Subcutaneous abdominal adipose tissue (tissue), 5 donors: Measurements from ENCODE around the gene THPO.

Experiments
- H3K27ac ChIP-seq: one replicate; pipeline ENCODE4 v1.7.0; 2013; ENCODE audit warnings: low read depth, mild to moderate bottlenecking, inconsistent platforms, low read length, moderate library complexity
- H3K27me3 ChIP-seq, 5 donors: one replicate each; pipeline ENCODE4 v1.7.0; 2013; ENCODE audit warnings: low read length in 5 of 5, inconsistent platforms in 1 of 5; ENCODE audit not compliant: control insufficient read depth in 5 of 5, insufficient read depth in 4 of 5
- H3K36me3 ChIP-seq, 5 donors: one replicate each; pipeline ENCODE4 v1.7.0; 2013; ENCODE audit warnings: low read length in 5 of 5; ENCODE audit not compliant: control insufficient read depth in 5 of 5, insufficient read depth in 5 of 5
- H3K4me1 ChIP-seq, 5 donors: one replicate each; pipeline ENCODE4 v1.7.0; 2013; ENCODE audit warnings: low read length in 5 of 5, mild to moderate bottlenecking in 3 of 5, moderate library complexity in 1 of 5; ENCODE audit not compliant: control insufficient read depth in 5 of 5, insufficient read depth in 5 of 5
- H3K4me3 ChIP-seq, 5 donors: one replicate each; pipeline ENCODE4 v1.7.0; 2013; ENCODE audit warnings: low read length in 5 of 5, low read depth in 1 of 5
- H3K9ac ChIP-seq, 5 donors: one replicate each; pipeline ENCODE4 v1.7.0; 2013; ENCODE audit warnings: low read length in 5 of 5, mild to moderate bottlenecking in 4 of 5, moderate library complexity in 3 of 5
- H3K9me3 ChIP-seq, 5 donors: one replicate each; pipeline ENCODE4 v1.7.0; 2013; ENCODE audit warnings: low read length in 5 of 5; ENCODE audit not compliant: control insufficient read depth in 5 of 5
- donor health status: healthy.
- donor health status: healthy.
- donor health status: healthy.
- donor health status: healthy.
- donor health status: healthy.

THPO gene

DNA sequence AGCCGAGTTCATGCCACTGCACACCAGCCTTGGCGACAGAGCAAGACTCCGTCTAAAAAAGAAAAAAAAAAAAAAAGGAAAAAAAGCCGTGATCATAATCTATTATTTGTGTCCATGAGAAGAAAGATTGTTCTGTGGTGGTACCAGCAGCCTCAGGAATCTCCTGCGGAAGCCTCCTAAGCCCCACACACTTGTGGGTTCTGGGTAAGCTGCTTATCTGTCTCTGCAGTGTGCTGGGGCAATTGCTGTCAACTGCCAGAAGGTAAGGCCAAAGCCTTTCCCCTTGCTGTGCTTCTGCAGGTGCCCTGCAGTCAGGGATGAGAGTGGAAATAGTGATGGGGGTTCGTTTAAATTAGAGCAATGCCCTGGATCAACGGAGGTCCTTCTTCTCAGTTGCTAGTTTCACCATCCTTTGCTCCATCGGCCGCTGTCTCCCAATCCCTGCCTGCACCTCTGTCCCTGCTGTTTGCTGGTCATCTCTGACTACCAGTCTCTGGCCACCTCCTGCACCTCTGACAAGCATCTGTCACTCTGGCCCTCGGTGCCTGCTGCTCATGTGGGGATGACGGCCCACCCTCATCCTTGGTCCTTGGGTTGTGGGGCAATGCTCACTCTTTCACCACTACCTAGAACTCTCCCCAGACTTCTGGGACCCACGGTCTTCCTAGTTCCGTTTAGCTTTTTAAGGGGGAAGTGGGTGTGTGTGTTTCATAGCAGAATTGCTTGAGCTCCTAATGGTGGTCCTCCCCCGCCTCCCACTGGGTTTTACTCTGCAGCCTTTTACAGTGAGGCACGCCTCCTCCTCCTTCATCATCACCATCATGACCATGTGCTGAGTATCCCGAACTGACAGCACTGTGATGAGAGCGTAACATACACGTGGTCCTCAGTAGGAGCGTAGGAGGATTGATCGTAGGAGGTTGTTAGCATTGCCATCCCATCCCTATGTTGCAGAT lies 27.3 kb upstream of the THPO start:
- H3K27me3 ChIP-seq, result peaks cover 0 to 10% (median 8%) of the 10 kb centered on the region in 5 donors
- H3K27ac ChIP-seq, result no peak overlapping the region
- no peak overlapping the region for H3K4me3 ChIP-seq
- no peaks in the 10 kb centered on the region for H3K4me1 ChIP-seq
- H3K9ac ChIP-seq, result no peak overlapping the region
- no peaks in the 10 kb centered on the region for H3K36me3 ChIP-seq
- H3K9me3 ChIP-seq, result no peaks in the 10 kb centered on the region

DNA sequence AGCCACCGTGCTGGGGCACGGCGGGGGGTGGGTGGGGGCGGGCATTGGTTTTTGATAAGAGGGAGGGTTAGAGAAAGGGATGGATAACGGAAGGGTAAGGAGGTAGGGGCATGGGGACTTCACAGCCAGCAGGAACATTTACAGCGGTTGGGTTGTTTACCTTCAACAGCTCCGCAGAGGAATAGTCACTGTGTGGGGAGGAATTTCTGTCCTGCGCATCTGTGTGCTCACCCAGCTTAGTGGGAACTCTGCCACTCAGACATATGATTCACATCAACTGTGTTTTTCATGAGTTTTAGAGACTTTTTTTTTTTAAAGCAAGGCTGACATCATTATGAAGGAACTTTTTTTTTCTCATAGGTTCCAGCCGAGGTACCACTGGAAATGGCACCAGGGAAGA lies 21.4 kb upstream of the THPO start:
- Histone ChIP-seq H3K9me3 (no peaks in the 10 kb centered on the region), H3K9ac (no peak overlapping the region), H3K4me1 (peaks cover 0 to 2% (median 0%) of the 10 kb centered on the region in 5 donors), H3K4me3 (no peak overlapping the region), H3K27ac (no peak overlapping the region), H3K36me3 (no peaks in the 10 kb centered on the region), H3K27me3 (peaks cover 0 to 10% (median 8%) of the 10 kb centered on the region in 5 donors)

DNA sequence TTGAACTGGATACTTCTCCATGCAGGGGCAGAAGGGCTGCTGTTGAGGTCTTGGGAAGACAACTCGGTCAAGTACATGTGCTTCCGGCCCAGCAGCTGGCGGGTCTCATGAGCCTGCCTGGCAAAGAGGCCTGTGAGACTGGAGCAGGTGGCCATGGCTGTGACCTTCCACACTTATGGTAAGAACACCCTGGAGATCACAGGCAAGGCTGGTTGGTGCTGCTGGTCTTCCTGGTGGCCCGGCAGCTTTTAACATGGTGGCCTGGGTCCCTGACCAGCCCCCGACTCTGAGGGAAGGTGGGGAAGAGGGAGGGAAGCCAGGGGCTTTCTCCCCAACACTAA lies 17.3 kb upstream of the THPO start:
- peaks cover 0 to 2% (median 0%) of the 10 kb centered on the region in 5 donors for H3K4me1 ChIP-seq
- H3K9ac ChIP-seq, result no peak overlapping the region
- H3K4me3 ChIP-seq, result no peak overlapping the region
- H3K9me3 ChIP-seq, result no peaks in the 10 kb centered on the region
- no peak overlapping the region for H3K27ac ChIP-seq
- H3K36me3 ChIP-seq, result no peaks in the 10 kb centered on the region
- H3K27me3 ChIP-seq, result peaks cover 0 to 2% (median 0%) of the 10 kb centered on the region in 5 donors

DNA sequence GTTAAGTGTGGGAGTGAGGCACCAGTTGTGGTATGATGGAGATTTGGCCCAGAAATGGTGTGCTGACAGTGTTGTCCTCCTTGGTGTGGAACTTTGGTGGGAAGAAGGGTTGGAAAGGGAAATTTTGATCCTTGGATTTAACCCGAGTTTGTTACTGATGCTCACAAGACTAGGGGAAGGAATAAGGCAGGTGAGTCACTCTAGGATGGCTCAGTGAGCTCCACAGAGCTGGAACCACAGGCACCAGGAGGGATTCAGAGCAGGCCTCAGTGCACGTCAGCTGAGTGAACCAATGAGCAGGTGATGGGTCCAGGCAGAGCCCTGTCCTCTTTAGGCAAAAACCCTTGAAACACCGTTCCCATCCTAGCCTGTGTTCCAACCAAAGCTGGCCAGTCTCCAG lies 13.3 kb upstream of the THPO start:
- no peak overlapping the region for H3K9ac ChIP-seq
- no peak overlapping the region for H3K4me3 ChIP-seq
- peaks cover 0 to 24% (median 3%) of the 10 kb centered on the region in 5 donors for H3K36me3 ChIP-seq
- H3K27me3 ChIP-seq, result peaks cover 0 to 2% (median 0%) of the 10 kb centered on the region in 5 donors
- H3K4me1 ChIP-seq, result no peaks in the 10 kb centered on the region
- no peaks in the 10 kb centered on the region for H3K9me3 ChIP-seq
- no peak overlapping the region for H3K27ac ChIP-seq

DNA sequence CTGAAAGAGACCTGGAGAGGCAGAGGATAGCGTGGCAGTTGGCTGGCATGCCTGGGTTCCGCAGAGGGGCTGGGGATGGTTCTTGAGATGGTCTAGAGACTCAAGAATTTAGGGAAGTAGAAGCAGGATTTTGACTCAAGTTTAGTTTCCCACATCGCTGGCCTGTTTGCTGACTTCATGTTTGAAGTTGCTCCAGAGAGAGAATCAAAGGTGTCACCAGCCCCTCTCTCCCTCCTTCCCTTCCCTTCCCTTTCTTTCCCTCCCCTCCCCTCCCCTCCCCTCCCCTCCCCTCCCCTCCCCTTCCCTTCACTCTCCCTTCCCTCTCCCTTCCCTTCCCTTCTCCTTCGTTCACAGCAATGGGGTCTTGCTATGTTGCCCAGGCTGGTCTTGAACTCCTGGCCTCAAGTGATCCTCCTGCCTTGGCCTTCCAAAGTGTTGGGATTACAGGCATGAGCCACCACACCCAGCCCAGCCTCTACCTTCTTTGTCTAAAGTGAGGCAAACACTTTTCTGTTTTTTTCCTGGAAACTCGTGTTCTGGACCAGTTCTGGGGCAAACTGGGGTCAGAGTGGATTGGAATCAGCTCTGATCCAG lies 12.0 kb upstream of the THPO start:
- peaks cover 0 to 30% (median 3%) of the 10 kb centered on the region in 5 donors for H3K36me3 ChIP-seq
- no peak overlapping the region for H3K27ac ChIP-seq
- H3K4me1 ChIP-seq, result no peaks in the 10 kb centered on the region
- H3K9me3 ChIP-seq, result no peaks in the 10 kb centered on the region
- H3K9ac ChIP-seq, result no peak overlapping the region
- H3K4me3 ChIP-seq, result no peak overlapping the region
- peaks cover 0 to 2% (median 0%) of the 10 kb centered on the region in 5 donors for H3K27me3 ChIP-seq

DNA sequence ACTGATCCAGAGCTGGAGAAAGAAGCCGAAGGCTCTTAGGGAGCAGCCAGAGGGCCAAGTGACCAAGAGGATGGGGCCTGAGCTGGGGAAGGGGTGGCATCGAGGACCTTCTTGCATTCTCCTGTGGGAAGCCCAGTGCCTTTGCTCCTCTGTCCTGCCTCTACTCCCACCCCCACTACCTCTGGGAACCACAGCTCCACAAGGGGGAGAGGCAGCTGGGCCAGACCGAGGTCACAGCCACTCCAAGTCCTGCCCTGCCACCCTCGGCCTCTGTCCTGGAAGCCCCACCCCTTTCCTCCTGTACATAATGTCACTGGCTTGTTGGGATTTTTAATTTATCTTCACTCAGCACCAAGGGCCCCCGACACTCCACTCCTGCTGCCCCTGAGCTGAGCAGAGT lies 11.4 kb upstream of the THPO start:
- Histone ChIP-seq H3K36me3 (peaks cover 0 to 33% (median 3%) of the 10 kb centered on the region in 5 donors), H3K27me3 (peaks cover 0 to 2% (median 0%) of the 10 kb centered on the region in 5 donors), H3K27ac (no peak overlapping the region), H3K9ac (no peak overlapping the region), H3K4me3 (no peak overlapping the region), H3K9me3 (no peaks in the 10 kb centered on the region), H3K4me1 (no peaks in the 10 kb centered on the region)

DNA sequence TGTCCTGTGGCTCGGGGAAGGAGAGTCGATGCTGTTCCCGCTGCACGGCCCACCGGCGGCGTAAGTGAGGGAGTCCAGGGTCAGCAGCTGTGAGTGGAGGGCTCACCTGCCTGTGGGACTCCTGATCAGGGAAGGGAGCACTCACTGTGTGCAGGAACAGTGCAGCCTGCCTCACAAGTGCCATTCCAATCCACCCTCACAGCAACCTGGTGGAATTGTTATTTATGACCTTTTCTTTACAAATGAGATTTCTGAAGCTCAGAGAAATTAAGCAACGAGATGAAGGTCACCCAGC lies 10.9 kb upstream of the THPO start:
- Histone ChIP-seq H3K27me3 (peaks cover 0 to 2% (median 0%) of the 10 kb centered on the region in 5 donors), H3K4me3 (no peak overlapping the region), H3K36me3 (peaks cover 0 to 33% (median 3%) of the 10 kb centered on the region in 5 donors), H3K9ac (no peak overlapping the region), H3K4me1 (no peaks in the 10 kb centered on the region), H3K27ac (no peak overlapping the region), H3K9me3 (no peaks in the 10 kb centered on the region)

DNA sequence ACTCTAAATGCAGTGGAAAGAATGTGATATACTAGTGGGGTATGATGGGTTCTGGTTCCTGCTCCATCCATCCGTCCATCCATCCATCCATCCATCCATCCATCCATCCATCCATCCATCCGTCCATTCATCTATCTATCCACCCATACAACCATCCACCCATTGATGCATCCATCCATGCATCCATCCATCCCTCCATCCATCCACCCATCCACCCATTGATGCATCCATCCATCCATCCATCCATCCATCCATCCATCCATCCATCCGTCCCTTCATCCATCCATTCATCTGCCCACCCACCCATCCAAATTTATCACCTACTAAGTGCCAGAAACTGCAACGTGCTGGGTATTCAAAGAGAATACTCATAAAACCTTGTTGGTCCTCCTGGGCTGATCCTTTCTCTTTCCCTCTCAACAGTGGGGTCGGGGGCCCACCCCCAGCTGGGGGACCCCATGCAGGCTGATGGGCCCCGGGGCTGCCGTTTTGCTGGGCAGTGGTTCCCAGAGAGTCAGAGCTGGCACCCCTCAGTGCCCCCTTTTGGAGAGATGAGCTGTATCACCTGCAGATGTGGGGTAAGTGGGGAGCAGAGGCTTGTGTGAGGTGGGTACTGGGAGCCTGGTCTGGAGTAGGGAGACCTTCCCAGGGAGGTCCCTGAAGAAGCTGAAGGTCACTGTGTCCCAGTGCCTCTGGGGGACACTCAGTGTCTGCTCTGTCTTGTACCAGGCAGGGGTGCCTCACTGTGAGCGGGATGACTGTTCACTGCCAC lies 10.3 kb upstream of the THPO start:
- H3K36me3 ChIP-seq, result peaks cover 0 to 35% (median 3%) of the 10 kb centered on the region in 5 donors
- no peak overlapping the region for H3K9ac ChIP-seq
- no peaks in the 10 kb centered on the region for H3K9me3 ChIP-seq
- no peaks in the 10 kb centered on the region for H3K4me1 ChIP-seq
- peaks cover 0 to 2% (median 0%) of the 10 kb centered on the region in 5 donors for H3K27me3 ChIP-seq
- no peak overlapping the region for H3K4me3 ChIP-seq
- H3K27ac ChIP-seq, result no peak overlapping the region

DNA sequence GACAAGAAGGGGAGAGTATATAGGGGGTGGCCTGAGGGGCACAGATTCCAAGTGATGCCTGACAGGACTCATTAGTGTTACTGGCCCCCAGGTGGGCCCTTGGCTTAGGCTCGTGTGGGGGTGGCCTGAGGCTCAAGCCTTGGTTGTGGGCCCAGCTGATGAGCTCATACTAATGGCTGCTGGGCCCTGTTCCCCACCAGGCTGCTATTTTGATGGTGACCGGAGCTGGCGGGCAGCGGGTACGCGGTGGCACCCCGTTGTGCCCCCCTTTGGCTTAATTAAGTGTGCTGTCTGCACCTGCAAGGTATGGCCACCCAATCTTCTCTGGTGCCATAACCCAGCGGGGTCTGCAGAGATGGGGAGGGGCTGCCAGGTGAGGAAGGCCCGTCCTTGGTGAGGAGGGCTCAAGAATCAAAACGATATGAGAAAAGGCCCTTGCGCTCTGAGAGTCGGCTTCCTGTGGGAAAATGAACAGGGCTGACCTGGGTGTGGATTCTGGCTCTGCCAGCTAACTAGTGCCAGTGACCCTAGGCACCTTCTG lies 9.2 kb upstream of the THPO start:
- Histone ChIP-seq H3K27me3 (peaks cover 0 to 2% (median 0%) of the 10 kb centered on the region in 5 donors), H3K27ac (no peak overlapping the region), H3K9me3 (no peaks in the 10 kb centered on the region), H3K4me1 (no peaks in the 10 kb centered on the region), H3K4me3 (no peak overlapping the region), H3K36me3 (peaks cover 0 to 46% (median 9%) of the 10 kb centered on the region in 5 donors), H3K9ac (no peak overlapping the region)
